A549 treated with dexamethasone at 1 μM for 4 hours (cell line): ENCODE results near the gene OR5H14. TPM values are rescaled to one million over a fixed set of nuclear protein-coding genes. Genes with fewer than 3 reads are reported as not detected.

Experiments used
- total RNA-seq: library from RNA; stranded (reverse); fragments of 200-300 nt; extraction: Qiagen RNA extraction; gene quantifications from 5 replicates; pipeline ENCODE4 v1.2.3, GENCODE V29; 2022

The OR5H14 gene
- not detected in 5 replicates for total RNA-seq

DNA sequence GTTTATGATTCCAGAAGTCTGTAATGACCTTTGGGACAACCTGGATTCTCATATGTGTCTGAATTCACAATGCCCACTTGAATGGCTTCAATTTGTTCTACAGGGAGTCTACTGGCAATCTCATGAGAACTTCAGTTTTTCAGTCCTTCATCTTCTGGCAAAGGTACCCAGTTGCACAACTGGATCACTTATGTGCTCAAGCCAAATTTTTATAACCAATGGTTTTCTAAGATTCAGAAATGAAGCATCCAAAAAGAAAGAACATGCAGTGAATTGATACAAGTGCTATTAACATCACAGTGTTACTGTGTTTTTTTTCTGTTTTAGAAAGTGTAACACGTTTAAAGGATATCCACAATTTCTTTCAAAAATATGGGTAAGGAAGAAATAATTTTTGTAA, at the start of gene OR5H14:
TSS of gene OR5H14 (plus strand) at position 301 of the 400 bp plus-strand sequence. CDS start 1,907 bp downstream, outside the sequence.

GRCh38 chr3:98130421-98130820, 16.9 kb upstream of the OR5H14 start, which contains the start of gene OR5H1:
Gene OR5H1 (plus strand): TSS chr3:98130721. CDS start chr3:98132698, 1,977 bp downstream.

GRCh38 chr3:98166396-98166795, 19.1 kb downstream of the OR5H14 start, which contains the start of gene OR5H15:
Gene OR5H15 (plus strand): TSS chr3:98166696. CDS start chr3:98168700, 2,004 bp downstream.

Other genes starting within 250 kb of the OR5H14 start
- 31.4 to 34.0 TPM (median 32.4 TPM) in 5 replicates for gene RIOX2, start 175.0 kb upstream of the OR5H14 start, total RNA-seq
- gene GABRR3, start 112.2 kb upstream of the OR5H14 start, total RNA-seq = not detected in 5 replicates
- gene OR5AC2, start 60.3 kb upstream of the OR5H14 start, total RNA-seq = not detected in 5 replicates
- gene OR5H1, start 16.8 kb upstream of the OR5H14 start, total RNA-seq = not detected in 5 replicates
- gene OR5H15, start 19.2 kb downstream of the OR5H14 start, total RNA-seq = not detected in 5 replicates
- not detected in 5 replicates for gene OR5H6, start 116.8 kb downstream of the OR5H14 start, total RNA-seq
- gene OR5H2, start 135.0 kb downstream of the OR5H14 start, total RNA-seq = not detected in 5 replicates
- gene OR5K4, start 206.4 kb downstream of the OR5H14 start, total RNA-seq = not detected in 5 replicates
- gene OR5K3, start 243.2 kb downstream of the OR5H14 start, total RNA-seq = not detected in 5 replicates